SK-N-SH treated with all-trans-retinoic acid at 6 μM for 48 hours (cell line): ENCODE measurements around the gene COQ5.

ENCODE experiments used
- ATAC-seq: fragments of 200-7000 bp; cut with Tn5 transposase; 3 replicates; pipeline ENCODE4 v1.9.1; 2020; ENCODE audit warnings: mild to moderate bottlenecking, moderate library complexity
- ARNTL ChIP-seq: fragments of 450-650 bp; formaldehyde crosslinking; IDR thresholded peaks from 2 replicates; pipeline ENCODE4 v1.5.0; 2020; ENCODE audit warnings: low read depth, mild to moderate bottlenecking, moderate library complexity, borderline replicate concordance
- BACH2 ChIP-seq: fragments of 250-450 bp; sonication (Bioruptor Pico); IDR thresholded peaks from 2 replicates; pipeline ENCODE4 v1.9.0; 2021; ENCODE audit warnings: mild to moderate bottlenecking, borderline replicate concordance
- CSDC2 ChIP-seq: fragments of 250-450 bp; sonication (Bioruptor Pico); IDR thresholded peaks from 2 replicates; pipeline ENCODE4 v1.5.0; 2020; ENCODE audit warnings: mild to moderate bottlenecking, moderate library complexity
- GLIS3 ChIP-seq: fragments of 250-450 bp; sonication (Bioruptor Pico); IDR thresholded peaks from 2 replicates; pipeline ENCODE4 v1.5.0; 2020; ENCODE audit warnings: mild to moderate bottlenecking, moderate library complexity
- ISL1 ChIP-seq: fragments of 250-450 bp; sonication (Bioruptor Pico); IDR thresholded peaks from 2 replicates; pipeline ENCODE4 v2.1.2; 2022; ENCODE audit warnings: mild to moderate bottlenecking, moderate library complexity
- PPARA ChIP-seq: fragments of 250-450 bp; sonication (Bioruptor Pico); IDR thresholded peaks from 2 replicates; pipeline ENCODE4 v1.5.0; 2020; ENCODE audit warnings: mild to moderate bottlenecking, borderline replicate concordance
- RARB ChIP-seq: fragments of 250-450 bp; sonication (Bioruptor Pico); IDR thresholded peaks from 2 replicates; pipeline ENCODE4 v1.8.0; 2021; ENCODE audit warnings: mild to moderate bottlenecking, moderate library complexity
- SNAI2 ChIP-seq: fragments of 250-450 bp; sonication (Bioruptor Pico); IDR thresholded peaks from 2 replicates; pipeline ENCODE4 v1.5.0; 2020; ENCODE audit warnings: mild to moderate bottlenecking, moderate library complexity
- TCF4 ChIP-seq: fragments of 250-450 bp; sonication (Bioruptor Pico); IDR thresholded peaks from 2 replicates; pipeline ENCODE4 v1.8.0; 2021; ENCODE audit warnings: mild to moderate bottlenecking, moderate library complexity, borderline replicate concordance
- TOX ChIP-seq: fragments of 250-450 bp; sonication (Bioruptor Pico); IDR thresholded peaks from 2 replicates; pipeline ENCODE4 v1.8.0; 2021; ENCODE audit warnings: mild to moderate bottlenecking, moderate library complexity, borderline replicate concordance
- TSHZ2 ChIP-seq: fragments of 250-450 bp; sonication (Bioruptor Pico); IDR thresholded peaks from 2 replicates; pipeline ENCODE4 v1.5.0; 2020; ENCODE audit warnings: mild to moderate bottlenecking, moderate library complexity
- ZC3H10 ChIP-seq: fragments of 250-450 bp; sonication (Bioruptor Pico); IDR thresholded peaks from 2 replicates; pipeline ENCODE4 v1.5.1; 2021; ENCODE audit warnings: mild to moderate bottlenecking, moderate library complexity
- ZFP3 ChIP-seq: fragments of 250-450 bp; sonication (Bioruptor Pico); IDR thresholded peaks from 2 replicates; pipeline ENCODE4 v1.5.0; 2020; ENCODE audit warnings: mild to moderate bottlenecking, moderate library complexity
- ZFP30 ChIP-seq: fragments of 450-650 bp; formaldehyde crosslinking; IDR thresholded peaks from 2 replicates; pipeline ENCODE4 v1.5.0; 2022; ENCODE audit warnings: mild to moderate bottlenecking, moderate library complexity
- ZNF565 ChIP-seq: fragments of 450-650 bp; formaldehyde crosslinking; conservative IDR thresholded peaks from 2 replicates; pipeline ENCODE4 v1.5.0; 2020; ENCODE audit warnings: low read depth, mild to moderate bottlenecking, moderate library complexity
- ZNF70 ChIP-seq: fragments of 450-650 bp; formaldehyde crosslinking; IDR thresholded peaks from 2 replicates; pipeline ENCODE4 v1.5.0; 2020; ENCODE audit warnings: mild to moderate bottlenecking, moderate library complexity
- ZNF8 ChIP-seq: fragments of 450-650 bp; formaldehyde crosslinking; IDR thresholded peaks from 2 replicates; pipeline ENCODE4 v1.5.0; 2020; ENCODE audit warnings: mild to moderate bottlenecking, moderate library complexity
- TF ChIP-seq, protein P1 (sequence below): fragments of 250-450 bp; sonication (Bioruptor Pico); IDR thresholded peaks from 2 replicates; pipeline ENCODE4 v1.5.1; 2020; ENCODE audit warnings: low read depth, mild to moderate bottlenecking, moderate library complexity
- TF ChIP-seq, protein P2 (sequence below): fragments of 250-450 bp; sonication (Bioruptor Pico); IDR thresholded peaks from 2 replicates; pipeline ENCODE4 v1.8.0; 2020; ENCODE audit warnings: mild to moderate bottlenecking, moderate library complexity, borderline replicate concordance
- TF ChIP-seq, protein P3 (sequence below): fragments of 250-450 bp; sonication (Bioruptor Pico); IDR thresholded peaks from 2 replicates; pipeline ENCODE4 v1.8.0; 2021; ENCODE audit warnings: low read depth, mild to moderate bottlenecking, moderate library complexity, borderline replicate concordance

Gene COQ5

GRCh38 chr12:120496413-120497340, 32.3 kb downstream of the COQ5 start (continued):
- TF ChIP-seq TSHZ2 (no peak), CSDC2 (CRISPR knock-in tag) (no peak), ZC3H10 (CRISPR knock-in tag) (no peak), SNAI2 (CRISPR knock-in tag) (no peak), ZNF565 (CRISPR knock-in tag) (no peak), RARB (CRISPR knock-in tag) (no peak), ZNF8 (CRISPR knock-in tag) (no peak)
- TF ChIP-seq, protein P1, sequence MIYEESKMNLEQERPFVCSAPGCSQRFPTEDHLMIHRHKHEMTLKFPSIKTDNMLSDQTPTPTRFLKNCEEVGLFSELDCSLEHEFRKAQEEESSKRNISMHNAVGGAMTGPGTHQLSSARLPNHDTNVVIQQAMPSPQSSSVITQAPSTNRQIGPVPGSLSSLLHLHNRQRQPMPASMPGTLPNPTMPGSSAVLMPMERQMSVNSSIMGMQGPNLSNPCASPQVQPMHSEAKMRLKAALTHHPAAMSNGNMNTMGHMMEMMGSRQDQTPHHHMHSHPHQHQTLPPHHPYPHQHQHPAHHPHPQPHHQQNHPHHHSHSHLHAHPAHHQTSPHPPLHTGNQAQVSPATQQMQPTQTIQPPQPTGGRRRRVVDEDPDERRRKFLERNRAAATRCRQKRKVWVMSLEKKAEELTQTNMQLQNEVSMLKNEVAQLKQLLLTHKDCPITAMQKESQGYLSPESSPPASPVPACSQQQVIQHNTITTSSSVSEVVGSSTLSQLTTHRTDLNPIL (CRISPR knock-in tag), result no peak

DNA sequence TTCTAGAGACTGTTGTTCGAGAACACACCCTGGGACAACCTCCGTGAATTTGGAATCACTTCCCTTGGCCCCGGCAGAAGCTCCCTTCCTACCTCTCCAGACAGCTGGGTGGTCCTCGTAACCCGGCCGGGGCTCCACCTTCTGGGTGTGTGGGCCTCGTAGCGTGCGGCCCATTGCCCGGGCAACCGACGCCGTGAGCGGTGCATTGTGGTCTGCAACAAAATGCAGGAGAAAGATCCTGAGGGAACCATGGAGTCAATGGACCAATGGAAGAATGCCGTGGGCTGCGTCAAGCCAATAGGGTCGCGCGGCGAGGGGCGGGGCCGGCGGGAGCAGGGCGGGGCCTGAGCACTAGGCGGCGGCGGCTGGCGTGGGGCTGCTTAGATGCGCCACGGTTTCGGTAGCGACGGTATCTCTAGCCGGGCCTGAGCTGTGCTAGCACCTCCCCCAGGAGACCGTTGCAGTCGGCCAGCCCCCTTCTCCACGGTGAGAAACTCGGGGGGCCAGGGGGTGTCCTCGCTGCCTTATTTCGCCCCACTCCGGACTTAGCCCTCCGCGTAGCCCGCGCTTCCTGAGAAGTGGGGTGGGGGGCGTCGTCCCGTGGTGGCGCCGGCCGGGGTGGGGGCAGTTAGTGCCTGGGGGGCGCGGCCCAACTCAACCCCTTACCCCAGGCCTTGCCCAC, 33.1 kb downstream of the COQ5 start, which contains the start of gene DYNLL1:
Gene DYNLL1, plus strand, starts transcription at position 383 of the 682 bp plus-strand sequence. CDS start 309 bp downstream, outside the sequence.
- ATAC-seq, result peak; percentile 96
- no peak for TF ChIP-seq TCF4 (CRISPR knock-in tag)
- no peak for TF ChIP-seq SNAI2 (CRISPR knock-in tag)
- peak; percentile 57; the same call in 1 of the 2 replicates for TF ChIP-seq GLIS3
- TF ChIP-seq ZNF565 (CRISPR knock-in tag), result no peak
- TF ChIP-seq ZC3H10 (CRISPR knock-in tag), result no peak
- no peak for TF ChIP-seq ZNF8 (CRISPR knock-in tag)
- TF ChIP-seq, protein P2, sequence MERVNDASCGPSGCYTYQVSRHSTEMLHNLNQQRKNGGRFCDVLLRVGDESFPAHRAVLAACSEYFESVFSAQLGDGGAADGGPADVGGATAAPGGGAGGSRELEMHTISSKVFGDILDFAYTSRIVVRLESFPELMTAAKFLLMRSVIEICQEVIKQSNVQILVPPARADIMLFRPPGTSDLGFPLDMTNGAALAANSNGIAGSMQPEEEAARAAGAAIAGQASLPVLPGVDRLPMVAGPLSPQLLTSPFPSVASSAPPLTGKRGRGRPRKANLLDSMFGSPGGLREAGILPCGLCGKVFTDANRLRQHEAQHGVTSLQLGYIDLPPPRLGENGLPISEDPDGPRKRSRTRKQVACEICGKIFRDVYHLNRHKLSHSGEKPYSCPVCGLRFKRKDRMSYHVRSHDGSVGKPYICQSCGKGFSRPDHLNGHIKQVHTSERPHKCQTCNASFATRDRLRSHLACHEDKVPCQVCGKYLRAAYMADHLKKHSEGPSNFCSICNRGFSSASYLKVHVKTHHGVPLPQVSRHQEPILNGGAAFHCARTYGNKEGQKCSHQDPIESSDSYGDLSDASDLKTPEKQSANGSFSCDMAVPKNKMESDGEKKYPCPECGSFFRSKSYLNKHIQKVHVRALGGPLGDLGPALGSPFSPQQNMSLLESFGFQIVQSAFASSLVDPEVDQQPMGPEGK (CRISPR knock-in tag), result peak; percentile 44; the same call in 1 of the 2 replicates
- no peak for TF ChIP-seq TOX (CRISPR knock-in tag)
- TF ChIP-seq ZNF70 (CRISPR knock-in tag), result no peak
- no peak for TF ChIP-seq PPARA (CRISPR knock-in tag)
- TF ChIP-seq, protein P3, sequence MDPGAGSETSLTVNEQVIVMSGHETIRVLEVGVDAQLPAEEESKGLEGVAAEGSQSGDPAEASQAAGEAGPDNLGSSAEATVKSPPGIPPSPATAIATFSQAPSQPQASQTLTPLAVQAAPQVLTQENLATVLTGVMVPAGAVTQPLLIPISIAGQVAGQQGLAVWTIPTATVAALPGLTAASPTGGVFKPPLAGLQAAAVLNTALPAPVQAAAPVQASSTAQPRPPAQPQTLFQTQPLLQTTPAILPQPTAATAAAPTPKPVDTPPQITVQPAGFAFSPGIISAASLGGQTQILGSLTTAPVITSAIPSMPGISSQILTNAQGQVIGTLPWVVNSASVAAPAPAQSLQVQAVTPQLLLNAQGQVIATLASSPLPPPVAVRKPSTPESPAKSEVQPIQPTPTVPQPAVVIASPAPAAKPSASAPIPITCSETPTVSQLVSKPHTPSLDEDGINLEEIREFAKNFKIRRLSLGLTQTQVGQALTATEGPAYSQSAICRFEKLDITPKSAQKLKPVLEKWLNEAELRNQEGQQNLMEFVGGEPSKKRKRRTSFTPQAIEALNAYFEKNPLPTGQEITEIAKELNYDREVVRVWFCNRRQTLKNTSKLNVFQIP (CRISPR knock-in tag), result no peak
- no peak for TF ChIP-seq ZFP30 (CRISPR knock-in tag)
- TF ChIP-seq, protein P1 (CRISPR knock-in tag), result no peak
- TF ChIP-seq BACH2 (CRISPR knock-in tag), result no peak
- TF ChIP-seq ZFP3 (CRISPR knock-in tag), result no peak
- TF ChIP-seq ARNTL, result no peak
- TF ChIP-seq ISL1 (CRISPR knock-in tag), result no peak
- TF ChIP-seq, all 23 proteins: peak for 2
